Measurements from ENCODE around the gene RNPS1.
"Not testable (repeated sequence)": the region's sequence is repeated elsewhere in the genome, so short reads cannot be mapped to it uniquely, and the experiment has no call there.

The RNPS1 gene

GRCh38 chr16:2253293-2253692, 14.6 kb downstream of the RNPS1 start:
- DNase-seq = no peak

DNA sequence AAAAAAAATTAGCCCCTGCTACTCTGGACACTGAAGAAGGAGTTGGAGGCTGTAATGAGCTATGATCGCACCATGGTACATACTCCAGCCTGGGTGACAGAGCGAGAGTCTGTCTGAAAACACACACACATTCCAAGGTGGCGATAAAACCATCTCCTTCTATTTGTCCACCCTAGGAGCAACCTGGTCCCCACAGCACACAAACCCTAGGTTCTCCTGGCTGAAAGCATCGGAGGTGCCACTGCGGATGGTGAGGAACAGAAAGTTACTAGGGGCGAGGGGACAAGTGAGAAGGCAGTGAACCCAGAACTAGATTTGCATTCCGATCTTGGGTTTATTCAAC, 15.1 kb downstream of the RNPS1 start:
- DNase-seq = no peak

GRCh38 chr16:2251296-2252111, 16.4 kb downstream of the RNPS1 start, which contains the start of gene ECI1:
ECI1 (minus strand) TSS chr16:2251587; CDS start chr16:2251566, 21 bp downstream.
- peak; percentile 88 for DNase-seq

DNA sequence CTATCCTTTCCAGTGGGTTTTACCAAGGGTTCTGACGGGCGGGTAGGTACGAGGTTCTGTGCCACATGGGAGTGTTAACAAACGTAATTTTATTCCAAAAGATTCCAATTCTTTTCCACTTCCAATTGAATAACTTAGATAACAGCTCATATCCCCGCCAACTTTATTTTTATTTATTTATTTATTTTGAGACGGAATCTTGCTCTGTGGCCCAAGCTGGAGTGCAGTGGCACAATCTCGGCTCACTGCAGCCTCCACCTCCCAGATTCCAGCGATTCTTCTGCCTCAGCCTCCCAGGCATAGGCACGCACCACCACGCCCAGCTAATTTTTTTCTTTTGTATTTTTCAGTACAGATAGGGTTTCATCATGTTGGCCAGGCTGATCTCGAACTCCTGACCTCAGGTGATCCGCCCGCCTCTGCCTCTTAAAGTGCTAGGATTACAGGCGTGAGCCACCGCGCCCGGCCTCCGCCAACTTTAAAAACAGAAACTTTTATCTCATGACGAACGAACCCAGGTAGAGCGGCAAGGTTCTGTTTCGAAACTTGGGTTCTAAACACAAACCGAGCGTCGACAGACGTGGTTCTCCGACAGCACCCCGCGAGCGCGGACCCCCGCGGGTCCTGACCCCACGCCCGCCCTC, 17.2 kb downstream of the RNPS1 start:
- DNase-seq = peak; percentile 50

DNA sequence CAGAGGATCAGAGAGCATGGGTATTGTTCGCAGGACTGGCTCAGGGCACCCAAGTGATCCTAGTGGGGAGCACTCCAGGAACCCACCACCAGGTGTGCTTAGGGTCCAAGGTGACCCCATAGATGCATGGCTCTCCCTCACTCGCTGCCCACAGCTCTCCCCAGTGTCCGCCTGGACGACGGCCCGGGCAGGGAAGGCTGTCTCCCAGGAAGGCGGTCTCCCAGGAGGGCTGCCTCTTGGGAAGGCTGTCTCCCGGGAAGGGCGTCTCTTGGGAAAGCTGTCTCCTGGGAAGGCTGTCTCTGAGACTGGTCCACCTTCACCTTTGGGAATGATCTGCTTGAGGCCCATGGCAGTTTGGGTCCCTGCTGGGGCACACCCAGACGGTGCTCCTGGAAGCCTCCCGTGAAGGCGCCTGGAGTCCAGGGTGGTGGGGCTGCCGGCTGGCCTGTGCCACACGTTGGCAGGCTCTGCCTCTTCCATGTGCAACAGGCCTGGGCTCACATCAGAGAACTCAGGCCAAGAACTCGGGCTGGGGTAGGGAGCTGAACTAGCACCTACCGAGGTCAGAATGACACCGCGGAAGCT, 21.5 kb downstream of the RNPS1 start:
- no peak for DNase-seq

DNA sequence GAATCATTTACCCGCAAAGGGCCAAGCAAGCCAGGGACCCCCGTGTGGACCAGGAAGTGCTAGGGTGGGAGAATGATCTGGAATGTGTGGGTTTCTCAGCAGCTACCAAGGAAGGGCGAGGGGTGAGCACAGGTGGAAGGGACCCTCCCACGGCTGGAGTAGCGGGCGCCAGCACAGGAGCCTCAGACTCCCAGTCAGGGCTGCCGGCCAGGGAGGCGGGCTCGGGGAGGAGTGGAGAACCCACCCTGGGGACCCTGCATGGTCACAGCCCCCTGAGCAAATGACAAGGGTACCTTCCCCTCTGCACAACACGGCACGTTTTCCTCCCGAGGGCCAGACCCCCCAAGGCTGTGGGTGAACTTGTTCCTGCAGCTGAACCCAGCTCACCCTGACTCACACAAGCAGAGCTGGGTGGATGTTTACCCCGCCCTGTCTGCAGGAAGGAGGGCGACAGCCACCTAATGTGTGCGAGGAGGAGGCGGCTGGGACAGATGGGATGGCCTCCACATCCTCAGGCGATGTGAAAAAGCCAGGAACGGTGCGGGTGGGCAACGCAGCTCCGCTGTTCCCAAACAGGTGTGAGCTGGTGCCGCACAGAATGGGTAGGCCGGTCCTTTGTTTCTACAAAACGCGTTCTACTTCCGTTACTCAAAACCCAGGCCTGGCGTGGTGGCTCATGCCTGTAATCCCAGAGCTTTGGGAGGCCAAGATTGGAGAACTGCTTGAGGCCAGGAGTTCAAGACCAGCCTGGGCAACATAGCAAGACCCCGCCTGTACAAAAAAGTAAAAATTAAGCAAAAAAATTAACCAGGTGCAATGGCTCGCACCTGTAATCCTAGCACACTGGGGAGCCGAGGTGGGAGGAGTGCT, 22.8 kb downstream of the RNPS1 start:
- DNase-seq = no peak

DNA sequence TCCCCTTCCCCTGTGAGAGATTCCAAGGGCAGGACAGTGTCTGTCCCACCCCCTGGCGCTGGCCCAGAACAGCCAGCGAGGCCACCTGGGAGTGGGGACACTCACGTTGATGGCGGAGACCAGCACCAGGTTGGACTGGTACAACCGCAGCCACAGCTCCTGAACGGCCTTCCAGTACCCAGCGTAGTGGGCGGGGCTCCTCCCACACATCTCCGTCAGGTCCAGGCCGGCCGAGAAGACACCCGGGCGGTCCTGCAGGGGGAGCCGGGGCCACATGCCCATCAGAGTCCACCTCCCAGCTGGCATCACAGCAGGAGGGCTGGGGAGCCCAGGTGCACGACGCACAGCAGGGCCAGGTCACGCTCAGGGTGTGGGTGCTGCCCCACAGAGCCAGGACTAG, 23.6 kb downstream of the RNPS1 start:
- DNase-seq = no peak

DNA sequence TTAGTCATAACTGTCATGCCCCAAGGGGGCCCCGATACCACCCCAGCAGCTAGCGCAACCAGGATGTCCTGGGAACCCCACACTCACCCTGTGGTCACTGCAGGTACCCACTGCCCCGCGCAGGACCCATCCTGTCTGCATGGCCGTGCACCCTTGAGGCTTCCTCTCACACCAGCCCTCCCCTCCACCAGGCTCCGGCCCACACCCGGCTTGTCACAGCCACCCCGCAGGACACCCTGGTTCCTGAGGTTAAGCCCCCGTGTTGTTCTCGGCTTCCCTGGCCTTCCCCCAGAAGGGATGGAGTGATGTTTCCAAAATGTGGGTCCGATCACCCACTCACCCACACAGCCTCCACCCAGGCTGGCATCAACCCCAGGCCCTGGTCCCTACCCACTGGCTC, 24.1 kb downstream of the RNPS1 start:
- no peak for DNase-seq

DNA sequence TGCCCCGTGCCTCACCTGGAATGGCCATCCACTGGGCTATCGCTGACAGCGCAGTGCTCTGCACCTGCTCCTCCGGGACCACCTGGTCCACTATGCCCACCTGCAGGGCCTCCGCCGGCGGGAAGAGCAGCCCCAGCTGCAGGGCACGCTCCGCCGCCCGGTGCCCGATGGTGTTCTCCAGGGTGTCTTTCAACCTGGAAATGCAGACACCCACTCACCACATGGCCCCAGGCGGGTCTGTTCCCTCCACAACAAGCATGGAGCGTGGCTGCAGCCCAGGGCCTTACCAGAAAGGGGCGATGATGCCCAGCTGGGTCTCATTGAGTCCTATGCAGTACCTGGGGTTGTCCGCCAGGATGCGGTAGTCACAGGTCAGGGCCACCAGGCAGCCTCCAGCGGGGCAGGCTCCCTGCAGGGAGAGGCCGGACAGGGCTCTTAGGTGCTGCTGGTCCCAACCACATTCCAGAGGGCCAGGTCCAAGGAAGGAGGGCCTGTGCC, 24.8 kb downstream of the RNPS1 start:
- no peak for DNase-seq

DNA sequence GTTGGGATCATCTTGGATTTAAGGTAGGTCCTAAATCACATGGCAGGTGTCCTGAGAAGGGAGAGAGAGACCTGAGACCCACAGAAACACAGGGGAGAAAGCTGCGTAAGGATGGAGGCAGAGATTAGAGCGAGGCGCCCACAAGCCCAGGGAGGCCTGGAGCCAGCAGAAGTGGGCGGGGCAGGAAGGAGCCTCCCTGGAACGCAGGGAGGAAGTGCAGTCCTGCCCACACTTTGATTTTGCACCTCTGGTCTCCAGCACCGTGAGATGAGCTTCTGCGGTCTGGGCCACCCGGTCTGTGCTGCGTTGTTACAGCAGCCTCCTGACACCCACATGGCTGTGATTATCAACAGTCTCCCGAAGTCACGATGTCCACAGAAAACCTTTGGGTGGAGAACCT, 25.3 kb downstream of the RNPS1 start:
- no peak for DNase-seq

- not testable (repeated sequence) for DNase-seq
Measured at GRCh38 chr16:2240331-2240730, 27.6 kb downstream of the RNPS1 start.

DNA sequence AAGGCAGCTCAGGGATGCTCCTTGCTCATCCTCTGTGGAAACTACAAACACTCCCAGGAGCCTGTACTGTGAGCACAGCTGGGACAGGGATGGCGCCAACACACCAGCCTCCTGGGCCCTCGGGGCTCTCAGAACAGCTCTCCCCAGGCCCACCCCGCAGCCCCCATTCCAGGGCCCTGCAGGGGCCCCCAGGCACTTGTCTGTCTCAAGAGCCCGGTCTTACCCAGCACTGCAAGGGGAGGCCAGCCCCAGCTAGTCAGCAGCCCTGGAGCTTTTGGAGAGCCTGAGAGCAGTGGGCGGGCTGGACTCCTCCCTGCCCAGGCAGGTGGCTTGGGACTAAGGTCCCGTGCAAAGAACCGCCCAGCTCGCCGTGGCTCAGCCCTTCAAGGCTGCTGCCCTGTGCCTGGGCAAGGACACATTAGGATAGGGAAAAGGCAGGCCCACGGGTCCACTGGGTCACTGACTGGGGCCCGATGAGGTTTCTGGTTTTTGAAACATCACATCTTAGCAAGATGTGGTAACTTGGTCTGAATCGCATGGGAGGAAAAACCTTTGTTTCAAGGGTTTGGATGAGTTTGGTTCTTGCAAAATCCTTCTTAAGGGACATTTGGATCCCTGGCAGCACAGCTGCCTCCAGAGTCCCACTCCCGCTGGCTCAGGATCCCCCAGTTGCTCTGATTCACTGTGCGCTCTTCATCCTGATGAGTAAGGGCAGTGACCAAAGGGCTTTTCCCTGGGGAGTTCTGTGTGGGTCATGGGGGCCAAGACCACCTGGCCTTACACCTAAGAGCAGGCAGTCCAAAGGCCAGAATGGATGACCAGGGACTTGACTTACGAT, 28.9 kb downstream of the RNPS1 start:
- no peak for DNase-seq

GRCh38 chr16:2238150-2238837, 29.6 kb downstream of the RNPS1 start:
- no peak for DNase-seq

GRCh38 chr16:2237493-2238149, 30.3 kb downstream of the RNPS1 start:
- DNase-seq = no peak

- no peak for DNase-seq
Measured at GRCh38 chr16:2237102-2237482, 30.8 kb downstream of the RNPS1 start.

GRCh38 chr16:2236337-2237101, 31.4 kb downstream of the RNPS1 start, which contains the start of gene DNASE1L2:
DNASE1L2 (plus strand) TSS chr16:2236444; CDS start chr16:2236817, 373 bp downstream.
- DNase-seq = no peak

DNA sequence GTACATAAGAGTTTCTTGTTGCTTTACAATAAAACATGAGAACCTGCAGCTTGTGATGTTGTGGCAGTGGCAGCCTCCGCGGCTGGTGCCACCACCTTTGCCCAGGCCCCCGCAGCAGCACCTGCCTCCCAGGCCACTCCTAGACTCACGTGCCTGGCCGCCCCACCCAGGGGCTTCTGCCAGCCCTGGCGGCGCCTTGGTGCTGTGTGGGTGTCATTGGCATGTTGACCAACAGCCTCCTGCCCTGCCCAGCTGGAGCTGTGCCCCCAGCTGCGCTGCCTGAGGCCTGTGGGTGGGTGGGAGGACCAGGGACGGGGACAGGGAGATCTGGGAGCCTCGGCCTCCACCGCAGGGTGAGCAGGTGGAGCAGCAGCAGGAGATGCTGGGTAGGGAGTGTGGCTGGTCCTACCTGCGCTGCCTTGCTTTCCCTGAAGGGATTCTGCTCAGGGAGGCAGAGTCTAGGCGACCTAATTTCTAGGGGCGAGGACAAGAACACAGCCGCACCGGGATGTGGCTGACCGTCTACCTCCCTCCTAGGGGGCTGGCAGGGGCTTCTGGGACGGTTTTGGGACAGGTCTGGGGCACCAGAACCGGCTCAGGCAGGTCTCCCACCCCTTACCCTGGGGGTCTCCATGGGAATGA, 32.1 kb downstream of the RNPS1 start:
- no peak for DNase-seq

DNA sequence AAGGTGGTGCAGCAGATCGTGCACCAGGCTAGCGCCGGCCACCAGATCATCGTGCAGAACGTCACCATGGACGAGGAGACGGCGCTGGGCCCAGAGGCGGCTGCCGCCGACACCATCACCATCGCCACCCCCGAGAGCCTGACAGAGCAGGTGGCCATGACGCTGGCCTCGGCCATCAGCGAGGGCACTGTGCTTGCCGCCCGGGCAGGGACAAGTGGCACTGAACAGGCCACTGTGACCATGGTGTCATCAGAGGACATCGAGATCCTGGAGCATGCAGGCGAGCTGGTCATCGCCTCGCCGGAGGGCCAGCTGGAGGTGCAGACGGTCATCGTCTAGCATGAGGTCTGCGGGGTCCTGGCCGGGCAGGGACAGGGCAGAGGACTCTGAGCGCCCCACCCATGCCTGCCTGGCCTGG, 32.7 kb downstream of the RNPS1 start:
- no peak for DNase-seq

DNA sequence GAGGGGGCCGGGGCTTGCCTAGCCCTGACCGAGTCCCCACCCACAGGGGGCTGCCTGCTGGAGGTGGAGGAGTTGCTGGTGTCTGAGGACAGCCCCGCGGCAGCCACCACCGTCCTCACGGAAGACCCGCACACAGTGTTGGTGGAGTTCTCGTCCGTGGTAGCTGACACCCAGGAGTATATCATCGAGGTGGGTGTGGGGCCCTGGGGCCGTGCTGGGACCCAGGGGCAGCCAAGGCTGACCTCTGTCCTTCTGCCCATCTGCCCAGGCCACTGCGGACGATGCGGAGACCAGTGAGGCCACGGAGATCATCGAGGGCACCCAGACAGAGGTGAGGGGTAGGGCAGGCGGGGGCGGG, 33.1 kb downstream of the RNPS1 start:
- peak; percentile 0 for DNase-seq
